Activated CD4-positive, alpha-beta T cell treated with anti-CD3 and anti-CD28 coated beads, Interleukin-2, amount 10 ng/mL, durations not matched to agents 24 days and 14 days (primary cell): ENCODE data around the gene LIN52. TPM values are rescaled to one million over a fixed set of nuclear protein-coding genes. Genes with fewer than 3 reads are reported as not detected.

Experiments used
- DNase-seq: peaks from one replicate; pipeline ENCODE4 v3.0.0; 2022
- H3K27ac Mint-ChIP-seq: one replicate; pipeline ENCODE4 v1.8.0; 2022; ENCODE audit warnings: mild to moderate bottlenecking, mixed read lengths
- H3K27me3 Mint-ChIP-seq: one replicate; pipeline ENCODE4 v1.8.0; 2022; ENCODE audit warnings: mixed read lengths
- H3K36me3 Mint-ChIP-seq: one replicate; pipeline ENCODE4 v1.8.0; 2022; ENCODE audit warnings: low read depth, mild to moderate bottlenecking, mixed read lengths
- H3K4me1 Mint-ChIP-seq: one replicate; pipeline ENCODE4 v1.8.0; 2021; ENCODE audit warnings: mixed read lengths
- H3K4me3 Mint-ChIP-seq: one replicate; pipeline ENCODE4 v1.8.0; 2022; ENCODE audit warnings: mild to moderate bottlenecking, moderate library complexity, mixed read lengths
- H3K9me3 Mint-ChIP-seq: one replicate; pipeline ENCODE4 v1.8.0; 2021; ENCODE audit warnings: mixed read lengths
- intact Hi-C: fragments of 100-400 bp; cut with micrococcal nuclease; formaldehyde crosslinking; loops from one replicate; pipeline ENCODE4 v1.15.1; 2023
- total RNA-seq: library from RNA; stranded (reverse); gene quantifications from 2 replicates; pipeline ENCODE4 v1.2.3, GENCODE V29; 2022

Gene LIN52
- 15.2 and 21.5 TPM in 2 replicates for total RNA-seq

- intact Hi-C loops, result loop anchor here (1.0 to 2.0 kb wide), 4 partner anchors 65 to 324 kb away; partner anchors contain the start of genes BBOF1, COQ6, ENTPD5 and FAM161B
- H3K27me3 Mint-ChIP-seq, result no peaks in the 10 kb centered on the region
- peak within 1 kb of the TSS; percentile 97 for H3K27ac Mint-ChIP-seq
Measured at GRCh38 chr14:74084277-74085046, at the start of gene LIN52, which contains the start of gene ALDH6A1. TSS of gene LIN52 (plus strand) at chr14:74084956. CDS start at chr14:74084975, 19 bp downstream. TSS of gene ALDH6A1 (minus strand) at chr14:74084453. CDS start at chr14:74084394, 59 bp downstream.

GRCh38 chr14:74035556-74035955, 49.2 kb upstream of the LIN52 start:
- H3K9me3 Mint-ChIP-seq, result no peaks in the 10 kb centered on the region
- intact Hi-C loops, result no loop called here

More at GRCh38 chr14:74084277-74085046, at the start of gene LIN52, which contains the start of gene ALDH6A1:
- Mint-ChIP-seq H3K36me3 (peaks cover 10% of the 10 kb centered on the region), H3K4me1 (peaks cover 35% of the 10 kb centered on the region), H3K4me3 (peak within 1 kb of the TSS; percentile 99), H3K9me3 (no peaks in the 10 kb centered on the region)
- DNase-seq, result peak; percentile 100

GRCh38 chr14:74038020-74038859, 46.5 kb upstream of the LIN52 start:
- no peaks in the 10 kb centered on the region for H3K4me1 Mint-ChIP-seq
- peaks cover 1% of the 10 kb centered on the region for H3K27me3 Mint-ChIP-seq
- DNase-seq, result peak; percentile 77
- no peak overlapping the region for H3K4me3 Mint-ChIP-seq
- no peaks in the 10 kb centered on the region for H3K36me3 Mint-ChIP-seq
- intact Hi-C loops, result loop anchor here (2.0 kb wide), 1 partner anchor 309 kb away; no protein-coding TSS in a partner anchor
- H3K9me3 Mint-ChIP-seq, result no peaks in the 10 kb centered on the region
- no peak overlapping the region for H3K27ac Mint-ChIP-seq

More at GRCh38 chr14:74035556-74035955, 49.2 kb upstream of the LIN52 start:
- no peaks in the 10 kb centered on the region for H3K4me1 Mint-ChIP-seq
- H3K27ac Mint-ChIP-seq, result no peak overlapping the region
- no peaks in the 10 kb centered on the region for H3K36me3 Mint-ChIP-seq
- no peak overlapping the region for H3K4me3 Mint-ChIP-seq
- DNase-seq, result no peak
- H3K27me3 Mint-ChIP-seq, result no peaks in the 10 kb centered on the region

- intact Hi-C loops, result no loop called here
Measured at GRCh38 chr14:74042296-74042695, 42.5 kb upstream of the LIN52 start.

GRCh38 chr14:74045522-74045921, 39.2 kb upstream of the LIN52 start:
- Mint-ChIP-seq H3K9me3 (no peaks in the 10 kb centered on the region), H3K36me3 (no peaks in the 10 kb centered on the region), H3K4me1 (no peaks in the 10 kb centered on the region), H3K4me3 (no peak overlapping the region), H3K27me3 (peaks cover 1% of the 10 kb centered on the region), H3K27ac (no peak overlapping the region)
- intact Hi-C loops, result no loop called here
- DNase-seq, result no peak

More at GRCh38 chr14:74042296-74042695, 42.5 kb upstream of the LIN52 start:
- H3K27me3 Mint-ChIP-seq, result peaks cover 1% of the 10 kb centered on the region
- H3K27ac Mint-ChIP-seq, result no peak overlapping the region
- DNase-seq, result no peak
- no peaks in the 10 kb centered on the region for H3K4me1 Mint-ChIP-seq
- H3K36me3 Mint-ChIP-seq, result no peaks in the 10 kb centered on the region
- H3K9me3 Mint-ChIP-seq, result no peaks in the 10 kb centered on the region
- H3K4me3 Mint-ChIP-seq, result no peak overlapping the region

- no peaks in the 10 kb centered on the region for H3K4me1 Mint-ChIP-seq
- H3K27ac Mint-ChIP-seq, result no peak overlapping the region
- no peak for DNase-seq
- H3K9me3 Mint-ChIP-seq, result no peaks in the 10 kb centered on the region
- no peaks in the 10 kb centered on the region for H3K27me3 Mint-ChIP-seq
- intact Hi-C loops, result no loop called here
- no peak overlapping the region for H3K4me3 Mint-ChIP-seq
- no peaks in the 10 kb centered on the region for H3K36me3 Mint-ChIP-seq
Measured at GRCh38 chr14:74048281-74048680, 36.5 kb upstream of the LIN52 start.

- no peaks in the 10 kb centered on the region for H3K9me3 Mint-ChIP-seq
- no peak for DNase-seq
- H3K4me1 Mint-ChIP-seq, result no peaks in the 10 kb centered on the region
- H3K27ac Mint-ChIP-seq, result no peak overlapping the region
- no peaks in the 10 kb centered on the region for H3K27me3 Mint-ChIP-seq
- H3K4me3 Mint-ChIP-seq, result no peak overlapping the region
- H3K36me3 Mint-ChIP-seq, result no peaks in the 10 kb centered on the region
- intact Hi-C loops, result no loop called here
Measured at GRCh38 chr14:74049876-74050495, 34.8 kb upstream of the LIN52 start.

- no peaks in the 10 kb centered on the region for H3K27me3 Mint-ChIP-seq
- H3K9me3 Mint-ChIP-seq, result no peaks in the 10 kb centered on the region
- H3K36me3 Mint-ChIP-seq, result peaks cover 19% of the 10 kb centered on the region
- no peak overlapping the region for H3K27ac Mint-ChIP-seq
- intact Hi-C loops, result no loop called here
- DNase-seq, result no peak
- no peaks in the 10 kb centered on the region for H3K4me1 Mint-ChIP-seq
- no peak overlapping the region for H3K4me3 Mint-ChIP-seq
Measured at GRCh38 chr14:74062809-74063150, 22.0 kb upstream of the LIN52 start.

- Mint-ChIP-seq H3K36me3 (peaks cover 21% of the 10 kb centered on the region), H3K4me1 (no peaks in the 10 kb centered on the region), H3K9me3 (no peaks in the 10 kb centered on the region), H3K27ac (no peak overlapping the region), H3K27me3 (no peaks in the 10 kb centered on the region), H3K4me3 (no peak overlapping the region)
- DNase-seq, result no peak
- intact Hi-C loops, result no loop called here
Measured at GRCh38 chr14:74064426-74064825, 20.3 kb upstream of the LIN52 start.

GRCh38 chr14:74064883-74065282, 19.9 kb upstream of the LIN52 start:
- Mint-ChIP-seq H3K27ac (peak overlapping the region; percentile 24), H3K9me3 (no peaks in the 10 kb centered on the region), H3K36me3 (peaks cover 18% of the 10 kb centered on the region), H3K27me3 (no peaks in the 10 kb centered on the region), H3K4me3 (no peak overlapping the region), H3K4me1 (no peaks in the 10 kb centered on the region)
- intact Hi-C loops, result no loop called here
- DNase-seq, result no peak

- Mint-ChIP-seq H3K4me1 (no peaks in the 10 kb centered on the region), H3K4me3 (no peak overlapping the region), H3K27ac (no peak overlapping the region), H3K27me3 (no peaks in the 10 kb centered on the region), H3K9me3 (no peaks in the 10 kb centered on the region), H3K36me3 (peaks cover 15% of the 10 kb centered on the region)
- intact Hi-C loops, result no loop called here
- DNase-seq, result no peak
Measured at GRCh38 chr14:74065746-74066575, 18.8 kb upstream of the LIN52 start.

- no peak for DNase-seq
- Mint-ChIP-seq H3K36me3 (peaks cover 2% of the 10 kb centered on the region), H3K4me1 (peaks cover 3% of the 10 kb centered on the region), H3K27ac (no peak overlapping the region), H3K27me3 (no peaks in the 10 kb centered on the region), H3K9me3 (no peaks in the 10 kb centered on the region), H3K4me3 (no peak overlapping the region)
- intact Hi-C loops, result no loop called here
Measured at GRCh38 chr14:74077401-74077800, 7.4 kb upstream of the LIN52 start.

GRCh38 chr14:74080820-74081460, 3.8 kb upstream of the LIN52 start:
- intact Hi-C loops, result no loop called here
- Mint-ChIP-seq H3K4me1 (peaks cover 23% of the 10 kb centered on the region), H3K4me3 (no peak overlapping the region), H3K27ac (no peak overlapping the region), H3K36me3 (peaks cover 4% of the 10 kb centered on the region), H3K9me3 (no peaks in the 10 kb centered on the region), H3K27me3 (no peaks in the 10 kb centered on the region)
- DNase-seq, result no peak
